CD4-positive, alpha-beta T cell treated with Interleukin-10 for 1 hour (primary cell): ENCODE measurements around the gene TIMM17B.
A peak's percentile ranks its signal among the peaks of the same experiment; 100 is the strongest.

ENCODE experiments used
- DNase-seq: peaks from one replicate; pipeline ENCODE4 v3.0.0-alpha.2; 2020

TIMM17B gene

GRCh38 chrX:48918643-48919340, 21.2 kb upstream of the TIMM17B start, which contains the start of gene PIM2:
TSS of gene PIM2 (minus strand) at chrX:48919024. CDS start at chrX:48918834, 190 bp downstream.
- peak; percentile 96 for DNase-seq

- DNase-seq, result peak; percentile 37
Measured at GRCh38 chrX:48918301-48918642, 20.7 kb upstream of the TIMM17B start.

DNA sequence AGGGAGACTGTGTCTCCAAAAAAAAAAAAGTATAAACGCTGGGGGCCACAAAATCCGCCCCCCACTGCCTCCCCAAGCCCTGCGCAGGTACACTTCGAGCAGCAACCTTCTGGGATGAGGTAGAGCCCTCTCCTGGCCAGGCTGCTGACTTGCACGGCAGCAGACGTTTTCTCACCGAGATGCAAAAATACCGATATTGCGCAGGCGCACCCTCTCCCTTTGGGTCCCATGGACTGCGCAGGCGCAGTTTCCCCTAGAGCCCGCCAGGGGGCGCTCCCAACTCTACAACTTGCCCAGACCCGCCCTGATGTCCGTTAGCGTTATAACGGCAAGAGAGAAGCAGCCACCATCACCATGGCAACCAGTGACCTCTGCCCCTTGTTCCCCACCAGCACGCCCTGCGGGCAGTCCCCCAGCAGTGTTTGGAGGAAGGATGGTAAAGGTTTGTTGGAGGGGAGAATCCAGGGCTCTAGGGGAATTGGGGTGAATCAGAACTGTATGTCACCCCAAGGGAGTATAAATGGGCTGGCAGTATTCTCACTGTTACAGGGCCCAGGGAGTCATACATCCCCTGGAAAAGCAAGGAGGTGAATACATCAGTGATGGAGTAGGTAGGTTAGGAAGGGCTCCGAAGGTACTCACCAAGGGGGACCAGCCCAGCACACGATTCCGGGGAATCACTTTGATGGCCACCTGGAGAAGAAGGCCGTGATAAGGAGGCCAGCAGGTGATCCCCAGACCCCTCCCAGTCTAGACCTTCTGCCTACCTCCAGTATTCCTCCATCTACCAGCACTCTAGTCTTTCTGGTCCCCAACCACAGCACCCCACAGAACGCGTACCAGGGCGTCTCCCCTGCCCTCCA, 19.8 kb upstream of the TIMM17B start:
- DNase-seq, result peak; percentile 93

DNA sequence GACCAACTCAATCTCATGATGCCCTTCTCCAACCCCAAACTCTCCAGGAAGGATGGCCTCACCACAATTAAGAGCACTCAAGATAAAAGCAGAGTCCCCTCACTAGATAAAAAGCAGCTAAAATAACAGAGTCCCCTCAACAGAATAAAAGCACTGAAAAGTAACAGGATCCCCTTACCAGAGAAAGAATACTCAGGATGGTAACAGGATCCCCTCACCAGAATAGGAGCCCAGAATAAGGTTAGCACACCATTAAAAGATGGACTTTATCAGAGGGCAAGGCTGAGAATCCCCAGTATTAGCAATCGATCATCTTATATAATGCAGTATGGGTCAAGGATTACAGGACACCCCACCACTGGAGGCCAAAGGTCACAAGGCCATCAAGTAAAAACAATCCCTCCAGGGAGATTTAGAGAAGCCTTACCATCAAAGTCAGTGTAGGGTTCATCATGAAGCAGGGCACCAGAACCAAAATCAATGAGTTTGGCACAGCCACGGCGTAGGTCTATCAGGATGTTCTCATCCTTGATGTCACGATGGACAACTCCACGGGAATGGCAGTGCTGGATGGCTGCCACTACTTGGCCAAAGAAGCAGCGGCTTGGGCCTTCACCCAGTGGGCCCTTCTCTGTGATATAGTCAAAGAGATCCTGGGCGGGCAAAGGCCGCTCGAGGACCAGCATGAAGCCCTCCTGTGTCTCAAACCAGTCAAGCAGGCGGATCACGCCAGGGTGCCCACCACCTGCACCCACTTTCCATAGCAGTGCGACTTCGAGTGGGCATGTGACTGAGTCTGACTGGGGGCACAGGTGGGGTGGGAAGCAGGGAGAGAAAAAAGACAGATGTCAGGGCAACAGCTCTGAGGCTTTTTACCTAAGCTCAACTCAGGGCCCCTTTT, 17.3 kb upstream of the TIMM17B start:
- peak; percentile 22 for DNase-seq

GRCh38 chrX:48913605-48914366, 16.2 kb upstream of the TIMM17B start:
- DNase-seq, result peak; percentile 29

DNA sequence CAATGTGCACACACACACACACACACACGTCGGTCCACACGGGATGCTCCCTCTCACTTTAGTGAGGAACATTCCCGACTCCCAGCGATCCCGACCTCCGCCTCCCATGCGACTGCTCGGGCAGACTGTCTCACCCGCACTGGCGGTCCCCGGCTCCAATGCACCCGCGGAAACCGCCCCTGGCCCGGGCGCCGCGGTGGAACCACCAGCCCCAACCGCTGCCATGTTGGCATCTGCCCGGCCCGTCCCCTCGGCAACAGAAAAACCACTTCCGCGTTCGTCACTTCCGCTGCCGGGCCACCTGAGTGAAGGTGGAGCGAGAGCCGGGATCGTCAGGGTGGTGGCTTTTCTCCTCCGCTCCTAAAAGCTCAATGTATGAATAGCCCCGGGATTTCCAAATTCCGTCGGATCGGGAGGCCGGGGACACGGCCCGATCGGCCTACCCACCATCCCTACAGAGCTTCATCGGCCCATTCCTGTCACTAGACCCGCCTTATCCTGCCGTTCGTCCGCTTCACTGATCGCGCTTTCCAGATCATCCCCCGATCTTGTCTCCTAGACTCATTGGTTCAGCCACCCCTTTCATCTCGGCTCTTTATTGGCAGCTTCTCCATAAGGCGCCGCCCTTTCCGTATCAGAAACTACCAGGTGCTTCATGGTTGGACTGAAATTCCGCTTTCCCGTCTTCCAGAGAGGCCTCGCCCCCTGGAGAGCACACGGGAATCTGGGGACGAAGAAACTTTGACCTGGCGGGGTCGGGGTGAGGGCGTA, 14.0 kb upstream of the TIMM17B start, which contains the start of gene SLC35A2:
SLC35A2 (minus strand) TSS at position 235 of the 771 bp plus-strand sequence; CDS start at position 225, 10 bp downstream.
- DNase-seq, result peak; percentile 90

GRCh38 chrX:48910926-48911411, 13.4 kb upstream of the TIMM17B start:
- no peak for DNase-seq

DNA sequence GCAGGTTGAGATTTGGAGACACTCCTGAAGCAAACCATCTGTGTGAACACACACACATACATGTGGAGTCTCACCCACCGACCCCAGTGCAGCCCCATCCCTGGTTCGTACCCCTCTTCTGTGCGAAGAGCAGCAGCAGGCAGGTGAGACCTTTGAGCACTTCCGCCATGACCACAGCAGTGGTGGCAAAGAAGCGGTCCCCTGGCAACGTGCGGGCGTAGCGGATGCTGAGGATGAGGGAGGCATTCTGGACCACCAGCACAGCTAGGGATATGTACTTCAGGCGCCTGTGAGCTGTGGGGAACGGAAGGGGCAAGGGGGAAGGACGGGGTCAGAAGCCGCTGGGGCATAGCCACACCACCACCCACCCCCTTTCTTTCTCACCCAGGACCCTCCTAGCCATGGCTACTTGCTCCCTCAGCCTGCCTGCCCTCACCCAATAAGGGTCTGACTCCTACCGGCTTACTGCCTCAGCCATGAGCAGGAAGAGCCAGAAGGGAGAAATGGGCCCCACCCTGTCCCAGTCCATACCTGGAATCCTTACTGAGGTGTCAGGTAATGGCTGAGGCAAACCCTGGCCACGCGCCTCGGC, 12.2 kb upstream of the TIMM17B start:
- peak; percentile 52 for DNase-seq

GRCh38 chrX:48908600-48908999, 11.0 kb upstream of the TIMM17B start:
- peak; percentile 31 for DNase-seq

DNA sequence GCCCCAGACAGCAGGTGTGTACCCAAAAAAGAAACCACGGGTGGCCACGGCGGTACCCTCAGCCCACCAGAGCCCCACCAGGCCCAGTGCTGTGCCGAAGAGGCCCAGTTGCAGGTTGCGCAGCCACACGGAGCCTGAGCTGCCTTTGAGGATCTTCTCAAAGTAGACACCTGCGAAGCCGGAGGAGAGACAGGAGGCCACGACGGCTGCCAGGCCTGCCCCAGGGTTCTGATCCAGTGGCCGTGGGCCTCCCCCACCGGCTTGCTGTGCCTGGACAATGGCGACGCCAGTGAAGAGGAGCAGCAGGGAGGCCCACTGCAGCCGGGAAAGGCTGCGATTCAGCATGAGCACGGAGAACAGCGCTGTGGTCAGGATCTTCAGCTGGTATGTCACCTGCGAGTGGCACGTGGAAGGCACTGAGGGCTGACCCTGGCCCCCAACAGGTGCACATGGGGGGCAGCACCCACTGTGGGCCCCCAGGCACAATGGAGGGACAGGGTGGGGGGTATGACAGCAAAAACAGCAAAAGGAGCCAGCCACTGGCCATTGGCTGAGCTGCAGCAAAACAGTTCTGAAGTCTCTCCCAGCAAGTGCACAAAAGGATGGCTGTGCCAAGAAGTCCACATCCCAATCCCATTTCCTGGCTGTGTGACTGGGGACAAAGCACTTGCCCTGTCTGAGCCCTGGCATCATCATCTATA, 7.7 kb upstream of the TIMM17B start:
- DNase-seq, result no peak

- no peak for DNase-seq
Measured at GRCh38 chrX:48904626-48905025, 7.1 kb upstream of the TIMM17B start.

GRCh38 chrX:48904180-48904579, 6.6 kb upstream of the TIMM17B start:
- no peak for DNase-seq

GRCh38 chrX:48903290-48903689, 5.7 kb upstream of the TIMM17B start:
- no peak for DNase-seq

DNA sequence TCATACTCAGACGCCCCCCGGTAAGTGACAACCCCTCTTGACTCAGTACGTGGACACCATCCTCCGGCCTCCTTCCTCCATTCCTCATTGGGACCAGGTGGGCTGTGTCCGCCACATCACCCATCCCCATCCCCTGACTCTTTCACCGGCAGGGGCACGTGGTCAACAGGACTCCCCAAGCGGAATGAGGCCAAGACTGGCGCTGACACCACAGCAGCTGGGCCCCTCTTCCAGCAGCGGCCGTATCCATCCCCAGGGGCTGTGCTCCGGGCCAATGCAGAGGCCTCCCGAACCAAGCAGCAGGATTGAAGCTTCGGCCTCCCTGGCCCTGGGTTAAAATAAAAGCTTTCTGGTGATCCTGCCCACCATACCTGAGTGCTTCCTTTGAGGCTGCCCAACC, 5.2 kb upstream of the TIMM17B start:
- no peak for DNase-seq

DNA sequence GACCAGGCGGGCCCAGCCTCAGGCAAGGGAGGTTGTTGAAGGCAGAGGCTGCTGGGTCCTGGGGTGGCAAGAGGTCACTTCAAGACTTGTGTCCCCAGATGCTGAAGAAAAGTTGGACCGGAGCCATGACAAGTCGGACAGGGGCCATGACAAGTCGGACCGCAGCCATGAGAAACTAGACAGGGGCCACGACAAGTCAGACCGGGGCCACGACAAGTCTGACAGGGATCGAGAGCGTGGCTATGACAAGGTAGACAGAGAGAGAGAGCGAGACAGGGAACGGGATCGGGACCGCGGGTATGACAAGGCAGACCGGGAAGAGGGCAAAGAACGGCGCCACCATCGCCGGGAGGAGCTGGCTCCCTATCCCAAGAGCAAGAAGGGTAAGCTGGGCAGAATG, 4.6 kb upstream of the TIMM17B start:
- DNase-seq, result no peak

- DNase-seq, result no peak
Measured at GRCh38 chrX:48901069-48901468, 3.5 kb upstream of the TIMM17B start.

- DNase-seq, result no peak
Measured at GRCh38 chrX:48899078-48899410, 1.5 kb upstream of the TIMM17B start.

GRCh38 chrX:48897157-48897624, 377 bp downstream of the TIMM17B start:
- DNase-seq, result peak; percentile 82

DNA sequence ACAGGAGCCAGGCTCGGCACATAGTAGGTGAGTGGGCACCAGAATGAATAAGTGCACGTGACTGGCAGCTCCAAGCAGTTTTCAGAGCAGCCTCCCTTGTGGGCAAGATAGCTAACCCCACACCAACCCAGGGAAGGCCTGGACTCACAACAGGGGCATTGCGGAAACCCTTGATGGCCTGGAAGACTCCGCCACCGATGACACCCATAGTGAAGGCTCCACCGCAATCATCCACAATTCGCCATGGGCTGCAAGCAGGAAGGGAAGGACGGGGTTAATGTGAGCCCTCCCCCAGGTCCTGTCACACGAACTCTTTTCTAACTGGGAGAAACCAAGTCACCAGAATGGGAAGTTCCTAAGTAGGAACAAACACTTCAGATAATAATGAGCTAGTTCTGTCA, 957 bp downstream of the TIMM17B start:
- no peak for DNase-seq

- DNase-seq, result no peak
Measured at GRCh38 chrX:48894891-48895290, 2.7 kb downstream of the TIMM17B start.
